DND-41 (cell line): Measurements from ENCODE around the gene RAI14.

Experiments
- ATAC-seq: fragments of 200-7000 bp; cut with Tn5 transposase; 3 replicates; pipeline ENCODE4 v1.9.1; 2021; ENCODE audit warnings: low read depth; ENCODE audit not compliant: insufficient read depth
- DNase-seq: peaks from one replicate; pipeline ENCODE4 v3.0.0-alpha.2; 2020
- H2AFZ ChIP-seq: 2 replicates; pipeline ENCODE4 v1.6.0; 2012; ENCODE audit warnings: low read depth, low read length
- H3K27ac ChIP-seq: 2 replicates; pipeline ENCODE4 v1.5.1; 2012; ENCODE audit warnings: low read length, inconsistent platforms
- H3K27me3 ChIP-seq: fragments of 200-600 bp; sonication (generic); 2 replicates; pipeline ENCODE4 v1.6.0; 2012; ENCODE audit warnings: low read length, mild to moderate bottlenecking, inconsistent platforms; ENCODE audit not compliant: insufficient read depth, poor library complexity
- H3K36me3 ChIP-seq: 2 replicates; pipeline ENCODE4 v1.5.1; 2012; ENCODE audit warnings: low read length, inconsistent platforms; ENCODE audit not compliant: insufficient read depth
- H3K4me1 ChIP-seq: 2 replicates; pipeline ENCODE4 v1.5.1; 2012; ENCODE audit warnings: mild to moderate bottlenecking, low read length; ENCODE audit not compliant: insufficient read depth
- H3K4me2 ChIP-seq: 2 replicates; pipeline ENCODE4 v1.6.0; 2012; ENCODE audit warnings: mild to moderate bottlenecking, moderate library complexity, low read length, inconsistent platforms; ENCODE audit not compliant: insufficient read depth
- H3K4me3 ChIP-seq, 2 experiments: fragments of 200-600 bp in 1 of 2; shearing (Covaris generic) in 1 of 2; 2 replicates each; pipeline ENCODE4 v1.5.1; 2012 to 2016; ENCODE audit warnings: inconsistent platforms in 2 of 2, low read length in 2 of 2, mild to moderate bottlenecking in 2 of 2, low read depth in 1 of 2, moderate library complexity in 1 of 2
- H3K79me2 ChIP-seq: 2 replicates; pipeline ENCODE4 v1.6.0; 2012; ENCODE audit warnings: low read length, inconsistent platforms; ENCODE audit not compliant: insufficient read depth
- H3K9ac ChIP-seq: 2 replicates; pipeline ENCODE4 v1.6.0; 2012; ENCODE audit warnings: low read depth, mild to moderate bottlenecking, inconsistent platforms, low read length, moderate library complexity
- H3K9me3 ChIP-seq: 2 replicates; pipeline ENCODE4 v1.5.1; 2012; ENCODE audit warnings: low read length, moderate library complexity, mild to moderate bottlenecking, inconsistent platforms; ENCODE audit not compliant: insufficient read depth, severe bottlenecking
- H4K20me1 ChIP-seq: 2 replicates; pipeline ENCODE4 v1.6.0; 2012; ENCODE audit warnings: low read length; ENCODE audit not compliant: insufficient read depth
- CTCF ChIP-seq: IDR thresholded peaks from 2 replicates; pipeline ENCODE4 v1.5.1; 2012; ENCODE audit warnings: borderline replicate concordance, low read length, moderate library complexity, mild to moderate bottlenecking; ENCODE audit not compliant: poor library complexity, severe bottlenecking; ENCODE audit errors: extremely low read depth
- EZH2 ChIP-seq: IDR thresholded peaks from 3 replicates; pipeline ENCODE4 v1.6.1; 2012; ENCODE audit warnings: borderline replicate concordance, low read depth, mild to moderate bottlenecking, moderate library complexity, low read length, inconsistent platforms; ENCODE audit not compliant: severe bottlenecking

RAI14 gene

GRCh38 chr5:34651791-34652190 is 4.3 kb upstream of the RAI14 start:
- Histone ChIP-seq H3K4me2 (no peak overlapping the region), H3K36me3 (no peaks in the 10 kb centered on the region), H3K27ac (no peak overlapping the region), H3K27me3 (no peaks in the 10 kb centered on the region), H3K9ac (no peak overlapping the region), H4K20me1 (no peaks in the 10 kb centered on the region), H3K4me1 (no peaks in the 10 kb centered on the region), H3K79me2 (no peaks in the 10 kb centered on the region), H3K4me3 (no peak overlapping the region), H2AFZ (no peak overlapping the region), H3K9me3 (peaks cover 2% of the 10 kb centered on the region)
- no peak for DNase-seq
- TF ChIP-seq EZH2 (no peak), CTCF (no peak)
- no peak for ATAC-seq

GRCh38 chr5:34652466-34652865 is 3.7 kb upstream of the RAI14 start:
- ATAC-seq (no peak), DNase-seq (no peak)
- Histone ChIP-seq H3K79me2 (no peaks in the 10 kb centered on the region), H3K36me3 (no peaks in the 10 kb centered on the region), H3K4me3 (no peak overlapping the region), H3K4me2 (no peak overlapping the region), H2AFZ (no peak overlapping the region), H4K20me1 (no peaks in the 10 kb centered on the region), H3K4me1 (no peaks in the 10 kb centered on the region), H3K27me3 (no peaks in the 10 kb centered on the region), H3K27ac (no peak overlapping the region), H3K9ac (no peak overlapping the region), H3K9me3 (peaks cover 2% of the 10 kb centered on the region)
- TF ChIP-seq EZH2 = no peak
- TF ChIP-seq CTCF = no peak

GRCh38 chr5:34652914-34653313 is 3.2 kb upstream of the RAI14 start:
- H4K20me1 ChIP-seq = no peaks in the 10 kb centered on the region
- DNase-seq (no peak), ATAC-seq (no peak)
- H3K9me3 ChIP-seq = peaks cover 2% of the 10 kb centered on the region
- H3K36me3 ChIP-seq = no peaks in the 10 kb centered on the region
- H3K79me2 ChIP-seq = no peaks in the 10 kb centered on the region
- no peak overlapping the region for H3K27ac ChIP-seq
- no peak overlapping the region for H3K4me2 ChIP-seq
- no peaks in the 10 kb centered on the region for H3K27me3 ChIP-seq
- no peak overlapping the region for H2AFZ ChIP-seq
- no peaks in the 10 kb centered on the region for H3K4me1 ChIP-seq
- no peak overlapping the region for H3K4me3 ChIP-seq
- H3K9ac ChIP-seq = no peak overlapping the region
- TF ChIP-seq CTCF (no peak), EZH2 (no peak)

- DNase-seq = no peak
These were observed 2.4 kb upstream of the RAI14 start for GRCh38 chr5:34653708-34654107.

More at GRCh38 chr5:34653708-34654107, 2.4 kb upstream of the RAI14 start:
- Histone ChIP-seq H3K79me2 (no peaks in the 10 kb centered on the region), H3K4me1 (no peaks in the 10 kb centered on the region), H3K9me3 (no peaks in the 10 kb centered on the region), H2AFZ (no peak overlapping the region), H4K20me1 (no peaks in the 10 kb centered on the region), H3K36me3 (no peaks in the 10 kb centered on the region), H3K4me2 (no peak overlapping the region), H3K27ac (no peak overlapping the region), H3K4me3 (no peak overlapping the region), H3K27me3 (no peaks in the 10 kb centered on the region), H3K9ac (no peak overlapping the region)
- ATAC-seq = no peak
- no peak for TF ChIP-seq EZH2
- TF ChIP-seq CTCF = no peak
